ENCODE measurements around the gene ZGPAT. TPM values are rescaled to one million over a fixed set of nuclear protein-coding genes. Genes with fewer than 3 reads are reported as not detected.

ZGPAT gene
- total and polyA plus RNA-seq, 9 of the 15 experiments (the other 6 are each of a cell fraction or from before 2014, with no cell fraction given), result 0.14 to 26.6 (median 7.4) TPM

- TF ChIP-seq ZNF589 (CRISPR knock-in tag; IDR thresholded peaks at IDR 0.05; ENCODE audit: low read depth) (no peak), BRD4 (IDR thresholded peaks at IDR 0.05) (no peak), ZKSCAN3 (CRISPR knock-in tag; IDR thresholded peaks at IDR 0.05) (no peak), NCOR1 (IDR thresholded peaks at IDR 0.05) (no peak), YBX1 (IDR thresholded peaks at IDR 0.05) (no peak), ZNF253 (CRISPR knock-in tag; conservative IDR thresholded peaks at IDR 0.05) (no peak), HIVEP1 (CRISPR knock-in tag; IDR thresholded peaks at IDR 0.05) (no peak), POLR2AphosphoS2 (IDR thresholded peaks at IDR 0.05; ENCODE audit: low read length) (no peak), ZBED1 (IDR thresholded peaks at IDR 0.05) (no peak), PCBP2 (IDR thresholded peaks at IDR 0.05; ENCODE audit: low read depth, low read length, poor library complexity, severe bottlenecking) (no peak)
- TF ChIP-seq, protein P1, sequence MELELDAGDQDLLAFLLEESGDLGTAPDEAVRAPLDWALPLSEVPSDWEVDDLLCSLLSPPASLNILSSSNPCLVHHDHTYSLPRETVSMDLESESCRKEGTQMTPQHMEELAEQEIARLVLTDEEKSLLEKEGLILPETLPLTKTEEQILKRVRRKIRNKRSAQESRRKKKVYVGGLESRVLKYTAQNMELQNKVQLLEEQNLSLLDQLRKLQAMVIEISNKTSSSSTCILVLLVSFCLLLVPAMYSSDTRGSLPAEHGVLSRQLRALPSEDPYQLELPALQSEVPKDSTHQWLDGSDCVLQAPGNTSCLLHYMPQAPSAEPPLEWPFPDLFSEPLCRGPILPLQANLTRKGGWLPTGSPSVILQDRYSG (tag; conservative IDR thresholded peaks at IDR 0.05; ENCODE audit: low read depth), result no peak
- TF ChIP-seq, protein P2, sequence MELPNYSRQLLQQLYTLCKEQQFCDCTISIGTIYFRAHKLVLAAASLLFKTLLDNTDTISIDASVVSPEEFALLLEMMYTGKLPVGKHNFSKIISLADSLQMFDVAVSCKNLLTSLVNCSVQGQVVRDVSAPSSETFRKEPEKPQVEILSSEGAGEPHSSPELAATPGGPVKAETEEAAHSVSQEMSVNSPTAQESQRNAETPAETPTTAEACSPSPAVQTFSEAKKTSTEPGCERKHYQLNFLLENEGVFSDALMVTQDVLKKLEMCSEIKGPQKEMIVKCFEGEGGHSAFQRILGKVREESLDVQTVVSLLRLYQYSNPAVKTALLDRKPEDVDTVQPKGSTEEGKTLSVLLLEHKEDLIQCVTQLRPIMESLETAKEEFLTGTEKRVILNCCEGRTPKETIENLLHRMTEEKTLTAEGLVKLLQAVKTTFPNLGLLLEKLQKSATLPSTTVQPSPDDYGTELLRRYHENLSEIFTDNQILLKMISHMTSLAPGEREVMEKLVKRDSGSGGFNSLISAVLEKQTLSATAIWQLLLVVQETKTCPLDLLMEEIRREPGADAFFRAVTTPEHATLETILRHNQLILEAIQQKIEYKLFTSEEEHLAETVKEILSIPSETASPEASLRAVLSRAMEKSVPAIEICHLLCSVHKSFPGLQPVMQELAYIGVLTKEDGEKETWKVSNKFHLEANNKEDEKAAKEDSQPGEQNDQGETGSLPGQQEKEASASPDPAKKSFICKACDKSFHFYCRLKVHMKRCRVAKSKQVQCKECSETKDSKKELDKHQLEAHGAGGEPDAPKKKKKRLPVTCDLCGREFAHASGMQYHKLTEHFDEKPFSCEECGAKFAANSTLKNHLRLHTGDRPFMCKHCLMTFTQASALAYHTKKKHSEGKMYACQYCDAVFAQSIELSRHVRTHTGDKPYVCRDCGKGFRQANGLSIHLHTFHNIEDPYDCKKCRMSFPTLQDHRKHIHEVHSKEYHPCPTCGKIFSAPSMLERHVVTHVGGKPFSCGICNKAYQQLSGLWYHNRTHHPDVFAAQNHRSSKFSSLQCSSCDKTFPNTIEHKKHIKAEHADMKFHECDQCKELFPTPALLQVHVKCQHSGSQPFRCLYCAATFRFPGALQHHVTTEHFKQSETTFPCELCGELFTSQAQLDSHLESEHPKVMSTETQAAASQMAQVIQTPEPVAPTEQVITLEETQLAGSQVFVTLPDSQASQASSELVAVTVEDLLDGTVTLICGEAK (IDR thresholded peaks at IDR 0.05), result no peak
- TF ChIP-seq, protein P2 (CRISPR knock-in tag; IDR thresholded peaks at IDR 0.05), result no peak
- TF ChIP-seq, protein P3, sequence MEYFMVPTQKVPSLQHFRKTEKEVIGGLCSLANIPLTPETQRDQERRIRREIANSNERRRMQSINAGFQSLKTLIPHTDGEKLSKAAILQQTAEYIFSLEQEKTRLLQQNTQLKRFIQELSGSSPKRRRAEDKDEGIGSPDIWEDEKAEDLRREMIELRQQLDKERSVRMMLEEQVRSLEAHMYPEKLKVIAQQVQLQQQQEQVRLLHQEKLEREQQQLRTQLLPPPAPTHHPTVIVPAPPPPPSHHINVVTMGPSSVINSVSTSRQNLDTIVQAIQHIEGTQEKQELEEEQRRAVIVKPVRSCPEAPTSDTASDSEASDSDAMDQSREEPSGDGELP (CRISPR knock-in tag; IDR thresholded peaks at IDR 0.05; ENCODE audit: borderline replicate concordance), result no peak; the same call in 1 of the 2 replicates
- TF ChIP-seq, protein P4, sequence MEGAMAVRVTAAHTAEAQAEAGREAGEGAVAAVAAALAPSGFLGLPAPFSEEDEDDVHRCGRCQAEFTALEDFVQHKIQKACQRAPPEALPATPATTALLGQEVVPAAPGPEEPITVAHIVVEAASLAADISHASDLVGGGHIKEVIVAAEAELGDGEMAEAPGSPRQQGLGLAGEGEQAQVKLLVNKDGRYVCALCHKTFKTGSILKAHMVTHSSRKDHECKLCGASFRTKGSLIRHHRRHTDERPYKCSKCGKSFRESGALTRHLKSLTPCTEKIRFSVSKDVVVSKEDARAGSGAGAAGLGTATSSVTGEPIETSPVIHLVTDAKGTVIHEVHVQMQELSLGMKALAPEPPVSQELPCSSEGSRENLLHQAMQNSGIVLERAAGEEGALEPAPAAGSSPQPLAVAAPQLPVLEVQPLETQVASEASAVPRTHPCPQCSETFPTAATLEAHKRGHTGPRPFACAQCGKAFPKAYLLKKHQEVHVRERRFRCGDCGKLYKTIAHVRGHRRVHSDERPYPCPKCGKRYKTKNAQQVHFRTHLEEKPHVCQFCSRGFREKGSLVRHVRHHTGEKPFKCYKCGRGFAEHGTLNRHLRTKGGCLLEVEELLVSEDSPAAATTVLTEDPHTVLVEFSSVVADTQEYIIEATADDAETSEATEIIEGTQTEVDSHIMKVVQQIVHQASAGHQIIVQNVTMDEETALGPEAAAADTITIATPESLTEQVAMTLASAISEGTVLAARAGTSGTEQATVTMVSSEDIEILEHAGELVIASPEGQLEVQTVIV (CRISPR knock-in tag; IDR thresholded peaks at IDR 0.05; ENCODE audit: borderline replicate concordance), result no peak
Measured at GRCh38 chr20:63686492-63687321, 21.1 kb upstream of the ZGPAT start (continued).
